H1 (cell line): ENCODE data around the gene NEU3. TPM values are rescaled to one million over a fixed set of nuclear protein-coding genes. Genes with fewer than 3 reads are reported as not detected.

ENCODE experiments used
- CBX5 ChIP-seq: fragments of 300-800, 300-1000 bp; sonication (generic); IDR thresholded peaks from 2 replicates; pipeline ENCODE4 v1.7.1; 2016; ENCODE audit warnings: antibody characterized with exemption, low read length, low read depth
- CTBP2 ChIP-seq: IDR thresholded peaks from 2 replicates; pipeline ENCODE4 v1.7.0; 2011; ENCODE audit warnings: borderline replicate concordance, mild to moderate bottlenecking, moderate library complexity, mixed read lengths, low read length; ENCODE audit not compliant: insufficient read depth, insufficient read length
- JUND ChIP-seq: IDR thresholded peaks from 2 replicates; pipeline ENCODE4 v1.6.1; 2011; ENCODE audit warnings: mild to moderate bottlenecking, improper control_type of control experiment, low read length
- RBBP5 ChIP-seq: IDR thresholded peaks from 2 replicates; pipeline ENCODE4 v1.7.1; 2012; ENCODE audit warnings: low read depth, mild to moderate bottlenecking, inconsistent platforms, low read length, moderate library complexity, borderline replicate concordance
- RFX5 ChIP-seq: IDR thresholded peaks from 2 replicates; pipeline ENCODE4 v1.6.1; 2011; ENCODE audit warnings: low read depth, low read length, improper control_type of control experiment, borderline replicate concordance
- RNF2 ChIP-seq: fragments of 200-900, 300-1000 bp; sonication (generic); IDR thresholded peaks from 2 replicates; pipeline ENCODE4 v1.7.1; 2016; ENCODE audit warnings: borderline replicate concordance, low read depth, mild to moderate bottlenecking, antibody characterized with exemption, low read length; ENCODE audit not compliant: poor library complexity, severe bottlenecking; ENCODE audit errors: missing control alignments
- SP4 ChIP-seq: IDR thresholded peaks from 2 replicates; pipeline ENCODE4 v1.6.1; 2012; ENCODE audit warnings: low read length, inconsistent platforms
- polyA plus RNA-seq, 7 experiments: library from polyadenylated mRNA; depleted of rRNA in 3 of 7; stranded (reverse) in 5 of 7; unstranded in 2 of 7; fragments of >200 nt in 5 of 7; fragments of 200-250 nt in 2 of 7; gene quantifications; 1 replicate in 5 of 7; 2 replicates in 1 of 7; 4 replicates in 1 of 7; pipeline versions ENCODE4 v1.2.1 to v1.2.3, GENCODE V29; 2011 to 2013; ENCODE audit warnings: missing spikeins in 2 of 7, mixed read lengths in 2 of 7
- total RNA-seq: library from RNA; stranded (reverse); fragmentation: NEBNext Ultra II Directional; extraction: Animal tissue kit (Norgen Biotek cat#: 25700); gene quantifications from 2 replicates; pipeline ENCODE4 v1.2.1, GENCODE V29; 2021
- TF ChIP-seq, protein P1 (sequence below): IDR thresholded peaks from 2 replicates; pipeline ENCODE4 v1.6.1; 2012; ENCODE audit warnings: inconsistent platforms

NEU3 gene
- total and polyA plus RNA-seq, 2 of the 8 experiments (the other 6 are each of a cell fraction or from before 2014, with no cell fraction given), result 8.9 to 15.6 TPM

DNA sequence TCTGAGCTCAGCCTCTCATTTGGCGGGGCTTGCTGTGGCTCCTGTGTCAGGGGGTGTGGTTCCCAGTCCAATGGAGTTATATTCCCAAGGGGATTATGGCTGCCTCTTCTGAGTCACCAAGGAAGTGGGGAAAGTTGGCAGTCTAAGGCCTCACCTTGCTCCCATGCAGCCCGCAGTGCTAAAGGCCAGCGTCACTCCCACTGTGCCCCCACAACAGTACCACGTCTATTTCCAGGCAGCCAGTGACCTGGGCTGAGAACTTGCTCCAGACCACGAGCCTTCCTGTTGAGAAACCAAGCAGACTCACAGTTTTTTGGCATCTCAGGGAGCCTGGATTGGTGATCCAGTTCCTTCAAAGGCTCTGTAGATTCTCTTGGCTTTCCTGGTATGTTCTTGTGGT is 62.3 kb downstream of the NEU3 start (continued):
- TF ChIP-seq CBX5 (no peak), SP4 (no peak), JUND (no peak), RBBP5 (no peak), CTBP2 (no peak), RNF2 (no peak), RFX5 (no peak)
- TF ChIP-seq, protein P1, sequence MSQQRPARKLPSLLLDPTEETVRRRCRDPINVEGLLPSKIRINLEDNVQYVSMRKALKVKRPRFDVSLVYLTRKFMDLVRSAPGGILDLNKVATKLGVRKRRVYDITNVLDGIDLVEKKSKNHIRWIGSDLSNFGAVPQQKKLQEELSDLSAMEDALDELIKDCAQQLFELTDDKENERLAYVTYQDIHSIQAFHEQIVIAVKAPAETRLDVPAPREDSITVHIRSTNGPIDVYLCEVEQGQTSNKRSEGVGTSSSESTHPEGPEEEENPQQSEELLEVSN, result no peak
